Esophagus muscularis mucosa (tissue), 4 donors: ENCODE measurements around the gene FERMT2.

Source experiments
- CTCF ChIP-seq, 3 experiments: fragments of 200-600 bp in 2 of 3; fragments of 450-650 bp in 1 of 3; sonication (generic) in 2 of 3; IDR thresholded peaks; one replicate each; pipeline ENCODE4 v1.5.1; 2017 to 2019; ENCODE audit warnings: antibody characterized with exemption in 3 of 3, mild to moderate bottlenecking in 2 of 3, moderate library complexity in 1 of 3
- EP300 ChIP-seq: sonication (generic); formaldehyde crosslinking; IDR thresholded peaks from one replicate; pipeline ENCODE4 v1.6.1; 2017; ENCODE audit warnings: antibody characterized with exemption
- POLR2A ChIP-seq: fragments of 450-650 bp; IDR thresholded peaks from one replicate; pipeline ENCODE4 v1.6.1; 2017; ENCODE audit warnings: antibody characterized with exemption, moderate library complexity, mild to moderate bottlenecking, low read depth

- no peak for TF ChIP-seq EP300
- no peak for TF ChIP-seq CTCF (IDR thresholded peaks at IDR 0.05)
- no peak for TF ChIP-seq POLR2A
Measured at GRCh38 chr14:52882824-52883223, 68.0 kb downstream of the FERMT2 start.
